CD8-positive, alpha-beta memory T cell (primary cell): ENCODE results near the gene ITPA. TPM values are rescaled to one million over a fixed set of nuclear protein-coding genes. Genes with fewer than 3 reads are reported as not detected.

Experiments used
- CTCF ChIA-PET: fragments of 350-600 bp; sonication (Branson Sonifier 250); formaldehyde crosslinking; loops from one replicate; lab custom pipeline; 2021; ENCODE audit warnings: antibody characterized with exemption; lab: Charles Lee
- POLR2A ChIA-PET: fragments of 350-600 bp; sonication (Branson Sonifier 250); formaldehyde crosslinking; loops from one replicate; lab custom pipeline; 2021; ENCODE audit warnings: antibody characterized with exemption; lab: Charles Lee
- DNase-seq, 5 donors: peaks; one replicate each; pipeline versions ENCODE4 v3.0.0 to v3.0.0-alpha.2; 2020 to 2022; ENCODE audit warnings: mixed read lengths in 1 of 5
- H3K27ac ChIP-seq: one replicate; pipeline ENCODE4 v1.7.0; 2013; ENCODE audit warnings: low read depth, mild to moderate bottlenecking, low read length, moderate library complexity
- H3K27me3 ChIP-seq: 2 replicates; pipeline ENCODE4 v1.7.0; 2013; ENCODE audit warnings: low read length, mild to moderate bottlenecking; ENCODE audit not compliant: insufficient read depth, poor library complexity, severe bottlenecking
- H3K36me3 ChIP-seq: 2 replicates; pipeline ENCODE4 v1.7.0; 2013; ENCODE audit warnings: mild to moderate bottlenecking, low read length, moderate library complexity; ENCODE audit not compliant: insufficient read depth
- H3K4me1 ChIP-seq: 2 replicates; pipeline ENCODE4 v1.7.0; 2013; ENCODE audit warnings: mild to moderate bottlenecking, low read length, moderate library complexity; ENCODE audit not compliant: insufficient read depth
- H3K4me3 ChIP-seq: 2 replicates; pipeline ENCODE4 v1.7.0; 2013; ENCODE audit warnings: mild to moderate bottlenecking, low read length
- H3K9me3 ChIP-seq: 2 replicates; pipeline ENCODE4 v1.7.0; 2013; ENCODE audit warnings: mild to moderate bottlenecking, low read length
- H3K27ac Mint-ChIP-seq, 8 donors: one replicate each; pipeline ENCODE4 v1.8.0; 2020 to 2021; ENCODE audit warnings: mixed read lengths in 8 of 8, mild to moderate bottlenecking in 6 of 8, inconsistent platforms in 3 of 8, moderate library complexity in 3 of 8
- H3K27me3 Mint-ChIP-seq, 2 donors: one replicate each; pipeline ENCODE4 v1.8.0; 2020 to 2021; ENCODE audit warnings: mixed read lengths in 2 of 2, mild to moderate bottlenecking in 1 of 2, moderate library complexity in 1 of 2
- H3K36me3 Mint-ChIP-seq, 3 donors: one replicate each; pipeline ENCODE4 v1.8.0; 2020 to 2021; ENCODE audit warnings: mixed read lengths in 3 of 3, inconsistent platforms in 1 of 3, mild to moderate bottlenecking in 1 of 3
- H3K4me1 Mint-ChIP-seq, 3 donors: one replicate each; pipeline ENCODE4 v1.8.0; 2020 to 2021; ENCODE audit warnings: mixed read lengths in 3 of 3, inconsistent platforms in 1 of 3, mild to moderate bottlenecking in 1 of 3
- H3K4me3 Mint-ChIP-seq, 7 donors: one replicate each; pipeline ENCODE4 v1.8.0; 2020 to 2021; ENCODE audit warnings: mixed read lengths in 7 of 7, mild to moderate bottlenecking in 6 of 7, moderate library complexity in 4 of 7, inconsistent platforms in 2 of 7
- H3K9me3 Mint-ChIP-seq, 5 donors: one replicate each; pipeline ENCODE4 v1.8.0; 2020 to 2022; ENCODE audit warnings: mixed read lengths in 5 of 5, mild to moderate bottlenecking in 3 of 5, moderate library complexity in 2 of 5, inconsistent platforms in 1 of 5
- polyA plus RNA-seq: library from polyadenylated mRNA; unstranded; fragments of 300-500 nt; fragmentation: Illumina TruSeq; gene quantifications from one replicate; pipeline ENCODE4 v1.2.3, GENCODE V29; 2021
- total RNA-seq, 2 experiments: library from RNA; stranded (reverse); gene quantifications; one replicate each; pipeline ENCODE4 v1.2.3, GENCODE V29; 2021

The ITPA gene
- total and polyA plus RNA-seq, 3 experiments from 2014 or later = 60.8 to 98.2 (median 90.4) TPM

- Mint-ChIP-seq H3K36me3 (peaks cover 0 to 3% (median 0%) of the 10 kb centered on the region in 3 donors), H3K4me1 (peaks cover 8 to 16% (median 9%) of the 10 kb centered on the region in 3 donors), H3K27me3 (peaks cover 14 to 23% of the 10 kb centered on the region in 2 donors), H3K9me3 (no peaks in the 10 kb centered on the region), H3K27ac (peak overlapping the region in 1 of 8 donors; percentile 77), H3K4me3 (peak overlapping the region in 1 of 7 donors; percentile 40)
- Histone ChIP-seq H3K36me3 (no peaks in the 10 kb centered on the region), H3K9me3 (no peaks in the 10 kb centered on the region), H3K4me3 (no peak overlapping the region), H3K4me1 (peaks cover 8% of the 10 kb centered on the region), H3K27ac (no peak overlapping the region), H3K27me3 (peaks cover 4% of the 10 kb centered on the region)
- CTCF ChIA-PET = no interaction called here
- POLR2A ChIA-PET = no interaction called here
- DNase-seq = no peak
Measured at GRCh38 chr20:3243718-3244358, 34.5 kb downstream of the ITPA start.

GRCh38 chr20:3244613-3245012, 35.3 kb downstream of the ITPA start:
- H3K4me3 Mint-ChIP-seq = no peak overlapping the region
- H3K9me3 ChIP-seq = no peaks in the 10 kb centered on the region
- DNase-seq = no peak
- no peak overlapping the region for H3K27ac ChIP-seq
- H3K4me1 Mint-ChIP-seq = peaks cover 6 to 17% (median 8%) of the 10 kb centered on the region in 3 donors
- H3K36me3 ChIP-seq = no peaks in the 10 kb centered on the region
- peaks cover 6% of the 10 kb centered on the region for H3K27me3 ChIP-seq
- peaks cover 12 to 22% of the 10 kb centered on the region in 2 donors for H3K27me3 Mint-ChIP-seq
- no peak overlapping the region for H3K4me3 ChIP-seq
- H3K36me3 Mint-ChIP-seq = peaks cover 0 to 1% (median 0%) of the 10 kb centered on the region in 3 donors
- peak overlapping the region in 1 of 8 donors; percentile 21 for H3K27ac Mint-ChIP-seq
- ChIA-PET CTCF (no interaction called here), POLR2A (no interaction called here)
- peaks cover 10% of the 10 kb centered on the region for H3K4me1 ChIP-seq
- H3K9me3 Mint-ChIP-seq = no peaks in the 10 kb centered on the region

- peaks cover 10 to 22% of the 10 kb centered on the region in 2 donors for H3K27me3 Mint-ChIP-seq
- H3K9me3 ChIP-seq = no peaks in the 10 kb centered on the region
- CTCF ChIA-PET = no interaction called here
Measured at GRCh38 chr20:3245156-3245555, 35.9 kb downstream of the ITPA start.

GRCh38 chr20:3245711-3246110, 36.4 kb downstream of the ITPA start:
- peaks cover 4 to 11% (median 7%) of the 10 kb centered on the region in 3 donors for H3K4me1 Mint-ChIP-seq
- no peak overlapping the region for H3K27ac Mint-ChIP-seq
- POLR2A ChIA-PET = no interaction called here
- H3K36me3 ChIP-seq = no peaks in the 10 kb centered on the region
- H3K9me3 ChIP-seq = no peaks in the 10 kb centered on the region
- H3K4me3 Mint-ChIP-seq = no peak overlapping the region
- H3K4me1 ChIP-seq = peaks cover 6% of the 10 kb centered on the region
- no peak overlapping the region for H3K4me3 ChIP-seq
- DNase-seq = no peak
- H3K9me3 Mint-ChIP-seq = no peaks in the 10 kb centered on the region
- peaks cover 8 to 24% of the 10 kb centered on the region in 2 donors for H3K27me3 Mint-ChIP-seq
- no peak overlapping the region for H3K27ac ChIP-seq
- CTCF ChIA-PET = no interaction called here
- H3K36me3 Mint-ChIP-seq = no peaks in the 10 kb centered on the region
- H3K27me3 ChIP-seq = peaks cover 8% of the 10 kb centered on the region

More at GRCh38 chr20:3245156-3245555, 35.9 kb downstream of the ITPA start:
- H3K27me3 ChIP-seq = peaks cover 6% of the 10 kb centered on the region
- no peak overlapping the region for H3K27ac ChIP-seq
- DNase-seq = no peak
- Mint-ChIP-seq H3K27ac (no peak overlapping the region), H3K36me3 (no peaks in the 10 kb centered on the region), H3K9me3 (no peaks in the 10 kb centered on the region), H3K4me3 (no peak overlapping the region), H3K4me1 (peaks cover 4 to 12% (median 6%) of the 10 kb centered on the region in 3 donors)
- H3K4me1 ChIP-seq = peaks cover 7% of the 10 kb centered on the region
- POLR2A ChIA-PET = no interaction called here
- H3K36me3 ChIP-seq = no peaks in the 10 kb centered on the region
- no peak overlapping the region for H3K4me3 ChIP-seq

- no peak for DNase-seq
- Mint-ChIP-seq H3K27me3 (peaks cover 8 to 22% of the 10 kb centered on the region in 2 donors), H3K36me3 (peaks cover 0 to 4% (median 0%) of the 10 kb centered on the region in 3 donors), H3K4me3 (no peak overlapping the region), H3K4me1 (peaks cover 2 to 7% (median 6%) of the 10 kb centered on the region in 3 donors), H3K9me3 (no peaks in the 10 kb centered on the region), H3K27ac (no peak overlapping the region)
- H3K36me3 ChIP-seq = no peaks in the 10 kb centered on the region
- no peak overlapping the region for H3K27ac ChIP-seq
- ChIA-PET POLR2A (no interaction called here), CTCF (no interaction called here)
- no peak overlapping the region for H3K4me3 ChIP-seq
- H3K27me3 ChIP-seq = peaks cover 8% of the 10 kb centered on the region
- peaks cover 6% of the 10 kb centered on the region for H3K4me1 ChIP-seq
- H3K9me3 ChIP-seq = no peaks in the 10 kb centered on the region
Measured at GRCh38 chr20:3246682-3247081, 37.4 kb downstream of the ITPA start.

GRCh38 chr20:3247638-3248037, 38.3 kb downstream of the ITPA start:
- no peaks in the 10 kb centered on the region for H3K9me3 ChIP-seq
- peak overlapping the region in 1 of 7 donors; percentile 70 for H3K4me3 Mint-ChIP-seq
- no peak overlapping the region for H3K4me3 ChIP-seq
- no peaks in the 10 kb centered on the region for H3K9me3 Mint-ChIP-seq
- H3K27me3 ChIP-seq = peaks cover 8% of the 10 kb centered on the region
- H3K36me3 ChIP-seq = no peaks in the 10 kb centered on the region
- peaks cover 6% of the 10 kb centered on the region for H3K4me1 ChIP-seq
- H3K36me3 Mint-ChIP-seq = peaks cover 0 to 10% (median 0%) of the 10 kb centered on the region in 3 donors
- no peak overlapping the region for H3K27ac Mint-ChIP-seq
- no peak overlapping the region for H3K27ac ChIP-seq
- H3K27me3 Mint-ChIP-seq = peaks cover 9 to 25% of the 10 kb centered on the region in 2 donors
- ChIA-PET POLR2A (interaction anchor here (0.7 kb wide), 1 partner anchor 90 kb away, joined by 8 read pairs; no protein-coding TSS in a partner anchor), CTCF (no interaction called here)
- no peak for DNase-seq
- peaks cover 2 to 7% (median 6%) of the 10 kb centered on the region in 3 donors for H3K4me1 Mint-ChIP-seq

- peaks cover 6% of the 10 kb centered on the region for H3K4me1 ChIP-seq
- Mint-ChIP-seq H3K27ac (no peak overlapping the region), H3K4me3 (peak overlapping the region in 3 of 7 donors; percentile 28 to 48 (median 43)), H3K36me3 (peaks cover 0 to 14% (median 0%) of the 10 kb centered on the region in 3 donors), H3K9me3 (no peaks in the 10 kb centered on the region), H3K27me3 (peaks cover 9 to 27% of the 10 kb centered on the region in 2 donors), H3K4me1 (peaks cover 2 to 7% (median 6%) of the 10 kb centered on the region in 3 donors)
- ChIA-PET POLR2A (no interaction called here), CTCF (interaction anchor here (1.1 kb wide), 1 partner anchor 179 kb away, joined by 3 read pairs; no protein-coding TSS in a partner anchor)
- H3K27ac ChIP-seq = no peak overlapping the region
- peaks cover 8% of the 10 kb centered on the region for H3K27me3 ChIP-seq
- no peak for DNase-seq
- no peak overlapping the region for H3K4me3 ChIP-seq
- no peaks in the 10 kb centered on the region for H3K9me3 ChIP-seq
- H3K36me3 ChIP-seq = no peaks in the 10 kb centered on the region
Measured at GRCh38 chr20:3248167-3248992, 39.1 kb downstream of the ITPA start.

GRCh38 chr20:3248993-3249347, 39.7 kb downstream of the ITPA start:
- H3K9me3 Mint-ChIP-seq = no peaks in the 10 kb centered on the region

More at GRCh38 chr20:3248993-3249347, 39.7 kb downstream of the ITPA start:
- Histone ChIP-seq H3K36me3 (no peaks in the 10 kb centered on the region), H3K9me3 (no peaks in the 10 kb centered on the region), H3K27me3 (peaks cover 8% of the 10 kb centered on the region), H3K27ac (no peak overlapping the region), H3K4me1 (peaks cover 6% of the 10 kb centered on the region), H3K4me3 (no peak overlapping the region)
- POLR2A ChIA-PET = no interaction called here
- Mint-ChIP-seq H3K27ac (no peak overlapping the region), H3K4me3 (peak overlapping the region in 3 of 7 donors; percentile 28 to 48 (median 43)), H3K27me3 (peaks cover 9 to 27% of the 10 kb centered on the region in 2 donors), H3K4me1 (peaks cover 2 to 7% (median 6%) of the 10 kb centered on the region in 3 donors), H3K36me3 (peaks cover 0 to 18% (median 0%) of the 10 kb centered on the region in 3 donors)
- DNase-seq = peak in 1 of 5 donors; percentile 23
- CTCF ChIA-PET = interaction anchor here (1.1 kb wide), 1 partner anchor 179 kb away, joined by 3 read pairs; no protein-coding TSS in a partner anchor
